NT2/D1 (cell line): Measurements from ENCODE around the gene TPCN1.

ENCODE experiments used
- DNase-seq: peaks from one replicate; pipeline ENCODE4 v3.0.0-alpha.2; 2011; ENCODE audit warnings: low read depth, low spot score
- H3K27me3 ChIP-seq: 2 replicates; pipeline ENCODE4 v1.6.0; 2011; ENCODE audit warnings: mild to moderate bottlenecking; ENCODE audit not compliant: insufficient read length, insufficient read depth
- H3K36me3 ChIP-seq: 2 replicates; pipeline ENCODE4 v1.6.1; 2011; ENCODE audit warnings: mild to moderate bottlenecking, low read length, mixed read lengths; ENCODE audit not compliant: insufficient read depth, insufficient read length
- H3K4me1 ChIP-seq: 2 replicates; pipeline ENCODE4 v1.5.1; 2011; ENCODE audit not compliant: insufficient read depth, insufficient read length
- H3K4me3 ChIP-seq: 2 replicates; pipeline ENCODE4 v1.5.1; 2011; ENCODE audit warnings: low read depth; ENCODE audit not compliant: insufficient read length
- H3K9ac ChIP-seq: 2 replicates; pipeline ENCODE4 v1.6.0; 2011; ENCODE audit warnings: low read depth; ENCODE audit not compliant: insufficient read length
- H3K9me3 ChIP-seq: 2 replicates; pipeline ENCODE4 v1.5.1; 2011; ENCODE audit warnings: mild to moderate bottlenecking, low read length; ENCODE audit not compliant: insufficient read depth
- SUZ12 ChIP-seq: IDR thresholded peaks from 2 replicates; pipeline ENCODE4 v1.6.1; 2011; ENCODE audit not compliant: insufficient read length, insufficient read depth; ENCODE audit errors: extremely low read depth
- YY1 ChIP-seq: IDR thresholded peaks from 2 replicates; pipeline ENCODE4 v1.6.1; 2011; ENCODE audit not compliant: insufficient read length, insufficient read depth
- ZNF274 ChIP-seq: IDR thresholded peaks from 2 replicates; pipeline ENCODE4 v1.6.1; 2011; ENCODE audit warnings: mild to moderate bottlenecking, low read depth, low read length

Gene TPCN1

DNA sequence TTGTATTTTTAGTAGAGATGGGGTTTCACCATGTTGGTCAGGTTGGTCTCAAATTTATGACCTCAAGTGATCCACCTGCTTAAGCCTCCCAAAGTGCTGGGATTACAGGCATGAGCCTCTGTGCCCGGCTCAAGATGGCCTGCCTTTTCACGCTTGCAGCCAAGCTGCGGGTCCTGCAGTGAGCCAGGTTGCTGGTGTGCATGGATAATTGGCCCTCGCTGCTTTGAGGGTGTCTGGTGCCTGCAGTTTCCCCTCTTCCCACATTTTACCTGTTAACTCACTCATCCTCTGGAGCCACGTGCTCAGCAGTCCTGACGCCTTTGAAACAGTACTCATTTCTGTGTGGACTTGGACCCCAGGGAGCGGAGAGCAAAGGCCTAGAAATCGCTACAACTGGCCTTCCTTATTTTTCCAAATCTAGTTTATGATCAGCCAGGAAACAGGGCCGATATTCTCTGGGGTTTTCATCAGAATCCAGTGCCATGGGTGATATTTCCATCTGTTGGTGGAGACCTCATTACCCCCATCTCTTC, 42.2 kb downstream of the TPCN1 start:
- no peak for TF ChIP-seq ZNF274
- no peaks in the 10 kb centered on the region for H3K27me3 ChIP-seq

GRCh38 chr12:113266106-113266895, 45.0 kb downstream of the TPCN1 start:
- no peaks in the 10 kb centered on the region for H3K27me3 ChIP-seq
- no peaks in the 10 kb centered on the region for H3K9me3 ChIP-seq
- no peak for DNase-seq
- H3K4me3 ChIP-seq = no peak overlapping the region
- peaks cover 2% of the 10 kb centered on the region for H3K4me1 ChIP-seq
- TF ChIP-seq YY1 (no peak), SUZ12 (no peak), ZNF274 (no peak)
- H3K36me3 ChIP-seq = peaks cover 79% of the 10 kb centered on the region
- H3K9ac ChIP-seq = no peak overlapping the region

More for the DNA sequence above, 42.2 kb downstream of the TPCN1 start:
- Histone ChIP-seq H3K4me1 (no peaks in the 10 kb centered on the region), H3K9me3 (no peaks in the 10 kb centered on the region), H3K36me3 (peaks cover 63% of the 10 kb centered on the region), H3K4me3 (no peak overlapping the region), H3K9ac (no peak overlapping the region)
- DNase-seq = no peak

- no peak overlapping the region for H3K9ac ChIP-seq
- no peak overlapping the region for H3K4me3 ChIP-seq
- no peak for TF ChIP-seq YY1
- H3K27me3 ChIP-seq = no peaks in the 10 kb centered on the region
- no peak for DNase-seq
- peaks cover 69% of the 10 kb centered on the region for H3K36me3 ChIP-seq
- peaks cover 11% of the 10 kb centered on the region for H3K4me1 ChIP-seq
- no peaks in the 10 kb centered on the region for H3K9me3 ChIP-seq
Measured at GRCh38 chr12:113267621-113268020, 46.4 kb downstream of the TPCN1 start.

DNA sequence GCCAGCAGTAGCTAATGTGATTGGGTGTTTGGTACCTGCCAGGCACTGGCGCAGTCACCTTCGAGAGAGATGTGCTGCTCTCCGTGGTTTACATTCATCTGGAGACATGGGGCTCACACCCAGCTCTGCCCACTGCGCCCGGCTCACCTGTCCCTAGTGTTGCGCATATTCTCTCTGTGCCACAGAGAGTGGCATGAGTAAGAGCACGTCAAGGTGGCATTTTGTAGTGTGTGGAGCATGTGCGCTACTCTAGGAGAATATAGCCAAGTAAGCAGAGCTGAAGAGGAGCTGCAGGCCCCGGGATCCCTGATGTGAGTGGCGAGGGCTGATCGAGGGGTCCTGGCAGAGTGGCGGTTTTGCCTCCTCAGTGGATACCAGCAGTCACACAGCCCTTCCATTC, 46.9 kb downstream of the TPCN1 start:
- Histone ChIP-seq H3K9ac (no peak overlapping the region), H3K27me3 (no peaks in the 10 kb centered on the region), H3K4me1 (peaks cover 15% of the 10 kb centered on the region), H3K4me3 (no peak overlapping the region), H3K9me3 (no peaks in the 10 kb centered on the region), H3K36me3 (peaks cover 71% of the 10 kb centered on the region)
- no peak for DNase-seq
- no peak for TF ChIP-seq YY1
- no peak for TF ChIP-seq SUZ12
- no peak for TF ChIP-seq ZNF274

GRCh38 chr12:113268621-113269020, 47.4 kb downstream of the TPCN1 start:
- Histone ChIP-seq H3K9ac (no peak overlapping the region), H3K27me3 (no peaks in the 10 kb centered on the region), H3K36me3 (peaks cover 71% of the 10 kb centered on the region), H3K4me1 (peaks cover 15% of the 10 kb centered on the region), H3K9me3 (no peaks in the 10 kb centered on the region), H3K4me3 (no peak overlapping the region)
- no peak for TF ChIP-seq YY1
- TF ChIP-seq SUZ12 = no peak
- no peak for TF ChIP-seq ZNF274
- DNase-seq = no peak

- Histone ChIP-seq H3K9me3 (no peaks in the 10 kb centered on the region), H3K4me1 (peaks cover 15% of the 10 kb centered on the region), H3K36me3 (peaks cover 71% of the 10 kb centered on the region), H3K27me3 (no peaks in the 10 kb centered on the region), H3K9ac (no peak overlapping the region), H3K4me3 (no peak overlapping the region)
- TF ChIP-seq ZNF274 (no peak), YY1 (no peak), SUZ12 (no peak)
- DNase-seq = no peak
Measured at GRCh38 chr12:113269257-113269943, 48.1 kb downstream of the TPCN1 start.

- Histone ChIP-seq H3K9ac (no peak overlapping the region), H3K36me3 (peaks cover 71% of the 10 kb centered on the region), H3K4me3 (no peak overlapping the region), H3K27me3 (no peaks in the 10 kb centered on the region), H3K9me3 (no peaks in the 10 kb centered on the region), H3K4me1 (peaks cover 15% of the 10 kb centered on the region)
- DNase-seq = no peak
- TF ChIP-seq ZNF274 (no peak), SUZ12 (no peak), YY1 (no peak)
Measured at GRCh38 chr12:113270709-113271009, 49.4 kb downstream of the TPCN1 start.
